HepG2 (cell line): ENCODE measurements around the gene SPSB1. TPM values are rescaled to one million over a fixed set of nuclear protein-coding genes. Genes with fewer than 3 reads are reported as not detected.

ENCODE experiments used
- ATAC-seq: fragments of 200-7000 bp; cut with Tn5 transposase; 3 replicates; pipeline ENCODE4 v1.9.1; 2020; ENCODE audit warnings: mild to moderate bottlenecking, moderate library complexity
- BruUV-seq: library from RNA; stranded (reverse); fragments of 400-500 nt; replicated peaks from 2 replicates; lab custom pipeline; 2021; lab: Mats Ljungman, UMichigan
- CTCF ChIA-PET: fragments of 300-600 bp; formaldehyde crosslinking; extraction: SDS; loops from one replicate; lab custom pipeline; 2021; ENCODE audit warnings: low total read pairs, inconsistent platforms, low intra/inter-chr PET ratio; lab: Yijun Ruan, JAX
- POLR2A ChIA-PET: fragments of 350-600 bp; sonication (Branson Sonifier 250); formaldehyde crosslinking; loops from one replicate; lab custom pipeline; 2020; ENCODE audit warnings: antibody characterized with exemption, inconsistent platforms; lab: Yijun Ruan, JAX
- DNase-seq: peaks from one replicate; pipeline ENCODE4 v3.0.0-alpha.2; 2015; ENCODE audit warnings: low spot score
- FAIRE-seq: peaks from 3 replicates; lab custom pipeline; 2011; peaks lifted over from hg19 to GRCh38; lab: Jason Lieb, UNC
- H2AFZ ChIP-seq: one replicate; pipeline ENCODE4 v1.6.1; 2011; ENCODE audit warnings: low read length, inconsistent platforms
- H3K27ac ChIP-seq: fragments of 300-600 bp; 3 replicates; pipeline ENCODE4 v1.8.0; 2011; ENCODE audit warnings: mixed run types, mild to moderate bottlenecking, mixed read lengths, low read length, inconsistent platforms; ENCODE audit not compliant: insufficient read depth; ENCODE audit errors: extremely low read length
- H3K27me3 ChIP-seq, 2 experiments: fragments of 200-600 bp in 1 of 2; 2 replicates in 1 of 2; 3 replicates in 1 of 2; pipeline versions ENCODE4 v1.6.0 to v1.8.0; 2011; ENCODE audit warnings: low read length in 2 of 2, mild to moderate bottlenecking in 2 of 2, moderate library complexity in 2 of 2, inconsistent platforms in 1 of 2; ENCODE audit not compliant: insufficient read depth in 2 of 2, control insufficient read depth in 1 of 2
- H3K36me3 ChIP-seq, 2 experiments: fragments of 200-600 bp in 1 of 2; replicated peaks in 1 of 2; 2 replicates in 1 of 2; 3 replicates in 1 of 2; pipeline versions ENCODE4 v1.5.1 to v1.8.0; 2011; ENCODE audit warnings: low read length in 2 of 2, inconsistent platforms in 1 of 2; ENCODE audit not compliant: insufficient read depth in 2 of 2, control insufficient read depth in 1 of 2
- H3K4me1 ChIP-seq: 2 replicates; pipeline ENCODE4 v1.5.1; 2012; ENCODE audit warnings: low read length, inconsistent platforms; ENCODE audit not compliant: insufficient read depth
- H3K4me2 ChIP-seq: 2 replicates; pipeline ENCODE4 v1.6.0; 2011; ENCODE audit warnings: low read depth, low read length, inconsistent platforms
- H3K4me3 ChIP-seq, 3 experiments: fragments of 200-600 bp in 1 of 3; sonication (generic), shearing (Covaris generic) in 1 of 3; replicated peaks in 1 of 3; 2 replicates each; pipeline ENCODE4 v1.5.1; 2011 to 2016; ENCODE audit warnings: low read length in 3 of 3, inconsistent platforms in 2 of 3, low read depth in 2 of 3, mild to moderate bottlenecking in 2 of 3, control low read depth in 1 of 3, mixed read lengths in 1 of 3; ENCODE audit not compliant: insufficient read depth in 1 of 3
- H3K79me2 ChIP-seq: one replicate; pipeline ENCODE4 v1.6.1; 2011; ENCODE audit warnings: low read length, inconsistent platforms; ENCODE audit not compliant: insufficient read depth
- H3K9ac ChIP-seq: 2 replicates; pipeline ENCODE4 v1.6.0; 2011; ENCODE audit warnings: mild to moderate bottlenecking, low read depth, low read length, inconsistent platforms; ENCODE audit not compliant: insufficient read depth
- H3K9me3 ChIP-seq: 2 replicates; pipeline ENCODE4 v1.5.1; 2012; ENCODE audit warnings: mild to moderate bottlenecking, low read length
- H4K20me1 ChIP-seq: 2 replicates; pipeline ENCODE4 v1.6.0; 2011; ENCODE audit warnings: inconsistent platforms, mild to moderate bottlenecking, low read length, moderate library complexity; ENCODE audit not compliant: insufficient read depth
- CREB3 ChIP-seq: sonication (generic); formaldehyde crosslinking; IDR thresholded peaks from 2 replicates; pipeline ENCODE4 v1.5.0; 2020; ENCODE audit warnings: missing genetic modification reagents
- SALL2 ChIP-seq: sonication (generic); formaldehyde crosslinking; IDR thresholded peaks from 2 replicates; pipeline ENCODE4 v1.8.1; 2023; ENCODE audit warnings: mild to moderate bottlenecking, missing genetic modification reagents, inconsistent platforms
- ZNF280D ChIP-seq: sonication (generic); formaldehyde crosslinking; IDR thresholded peaks from 2 replicates; pipeline ENCODE4 v1.5.1; 2020; ENCODE audit warnings: mild to moderate bottlenecking, missing genetic modification reagents
- ZNF687 ChIP-seq: sonication (generic); formaldehyde crosslinking; IDR thresholded peaks from 2 replicates; pipeline ENCODE4 v1.5.1; 2020; ENCODE audit warnings: mild to moderate bottlenecking, missing genetic modification reagents, moderate library complexity
- ZSCAN20 ChIP-seq: sonication (generic); formaldehyde crosslinking; IDR thresholded peaks from 2 replicates; pipeline ENCODE4 v1.4.0; 2020; ENCODE audit warnings: missing genetic modification reagents, mild to moderate bottlenecking, borderline replicate concordance
- WGBS: methylation state at CpG from one replicate; pipeline ENCODE4 v1.1.6; 2017; ENCODE audit warnings: low lambda C conversion rate; 5-methylcytosine and 5-hydroxymethylcytosine counted together
- in situ Hi-C: cut with HindIII; loops from 2 replicates; pipeline ENCODE4 v1.10.0; 2017; ENCODE audit warnings: low pct_unique_long_range_greater_than_20kb; ENCODE audit not compliant: extremely low pct_ligation_motif_present
- intact Hi-C: fragments of 100-400 bp; cut with micrococcal nuclease; formaldehyde crosslinking; loops from one replicate; pipeline ENCODE4 v1.10.0; 2022; ENCODE audit not compliant: unreplicated experiment
- polyA plus RNA-seq, 8 experiments: library from polyadenylated mRNA; depleted of rRNA in 3 of 8; stranded (reverse) in 7 of 8; unstranded in 1 of 8; fragments of >200 nt; fragmentation: Illumina TruSeq in 4 of 8; extraction: Trizol in 4 of 8; gene quantifications; 2 replicates each; pipeline versions ENCODE4 v1.2.1 to v1.2.3, GENCODE V29; 2011 to 2016; ENCODE audit warnings: low read depth in 4 of 8, missing spikeins in 1 of 8, mixed read lengths in 1 of 8; ENCODE audit not compliant: insufficient read depth in 1 of 8
- total RNA-seq, 5 experiments: library from RNA; depleted of rRNA; stranded (reverse); fragments of >200 nt; fragmentation: Illumina TruSeq; extraction: Trizol; gene quantifications; 2 replicates each; pipeline ENCODE4 v1.2.3, GENCODE V29; 2016; ENCODE audit warnings: low read depth in 1 of 5
- TF ChIP-seq, protein P1 (sequence below): sonication (generic); formaldehyde crosslinking; IDR thresholded peaks from 2 replicates; pipeline ENCODE4 v1.5.1; 2020; ENCODE audit warnings: mild to moderate bottlenecking, missing genetic modification reagents, moderate library complexity

The SPSB1 gene
- total and polyA plus RNA-seq, 2 of the 13 experiments (the other 11 are each of a cell fraction or from before 2014, with no cell fraction given): 5.0 to 8.0 TPM

DNA sequence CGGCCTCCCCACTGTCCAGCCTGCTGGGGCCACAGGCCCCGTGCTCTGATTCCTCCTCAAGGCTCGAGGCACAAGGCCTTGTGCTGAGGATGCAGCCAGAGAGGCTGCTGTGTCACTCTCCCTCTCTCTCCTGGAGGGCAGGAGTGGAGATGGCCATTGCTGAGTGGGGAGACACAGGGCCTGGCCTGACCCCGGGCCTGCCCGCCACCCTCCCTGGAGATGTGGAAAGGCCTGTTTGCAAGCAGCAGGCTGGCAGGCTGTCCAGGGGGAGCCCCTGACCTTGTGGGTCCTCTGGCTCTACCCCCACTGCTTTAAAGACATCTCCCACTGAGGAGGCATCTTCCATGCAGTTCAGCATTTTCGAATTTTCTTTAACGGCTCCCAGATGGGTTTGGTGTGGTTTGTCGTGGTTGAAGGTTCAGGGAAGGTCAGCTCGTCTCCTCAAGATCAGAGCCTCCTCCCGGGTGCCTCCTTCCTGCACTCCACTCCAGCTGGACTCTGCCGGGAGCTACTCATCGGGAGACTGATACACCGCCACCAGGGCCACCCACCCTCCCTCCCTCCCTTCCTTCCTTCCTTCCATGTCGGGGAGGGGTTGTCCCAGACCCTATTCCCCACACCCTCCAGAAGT, 69.1 kb downstream of the SPSB1 start (continued):
- TF ChIP-seq ZNF687 (CRISPR knock-in tag) (no peak), ZNF280D (CRISPR knock-in tag) (no peak)

DNA sequence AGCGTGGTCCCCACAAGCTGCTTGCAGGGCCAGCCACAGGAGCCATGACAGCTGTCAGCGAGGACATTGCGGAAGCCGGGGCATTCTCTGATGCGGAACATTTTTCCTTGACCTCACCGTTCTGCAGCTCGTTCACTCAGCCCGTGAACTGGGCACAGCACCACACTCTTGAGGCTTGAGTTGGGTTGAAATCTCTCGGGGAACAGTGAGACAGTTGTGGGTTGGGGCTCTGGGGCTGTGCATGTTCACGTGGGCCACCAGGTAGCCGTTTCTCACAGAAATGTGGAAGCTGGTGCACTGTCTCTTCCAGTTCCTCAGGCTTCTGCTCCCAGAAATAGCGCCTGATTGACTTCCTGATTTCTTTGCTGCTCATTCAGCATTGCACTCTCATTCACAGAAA, 69.8 kb downstream of the SPSB1 start:
- FAIRE-seq (no peak), ATAC-seq (no peak), DNase-seq (no peak)
- intact Hi-C loops: no loop called here
- Histone ChIP-seq H3K4me2 (no peak overlapping the region), H3K27me3 (no peaks in the 10 kb centered on the region), H3K79me2 (no peaks in the 10 kb centered on the region), H3K4me1 (peaks cover 5% of the 10 kb centered on the region; the same call in 1 of the 2 replicates), H3K9me3 (no peaks in the 10 kb centered on the region), H3K4me3 (no peak overlapping the region), H4K20me1 (no peaks in the 10 kb centered on the region), H3K27ac (no peak overlapping the region), H3K9ac (no peak overlapping the region), H2AFZ (no peak overlapping the region), H3K36me3 (0 out of 5 replicates have a peak, but pooled peaks cover 0 to 2% of the 10 kb centered on the region in 2 experiments)
- WGBS: 94% methylated on average over 12 of the region's 12 CpGs
- no TSS peak for BruUV-seq
- CTCF ChIA-PET: no interaction called here
- POLR2A ChIA-PET: interaction anchor here (0.5 kb wide), 1 partner anchor 299 kb away, joined by 3 read pairs; no protein-coding TSS in a partner anchor
- in situ Hi-C loops: no loop called here
- TF ChIP-seq ZSCAN20 (CRISPR knock-in tag) (no peak), CREB3 (CRISPR knock-in tag) (no peak), SALL2 (CRISPR knock-in tag) (no peak)
- TF ChIP-seq, protein P1, sequence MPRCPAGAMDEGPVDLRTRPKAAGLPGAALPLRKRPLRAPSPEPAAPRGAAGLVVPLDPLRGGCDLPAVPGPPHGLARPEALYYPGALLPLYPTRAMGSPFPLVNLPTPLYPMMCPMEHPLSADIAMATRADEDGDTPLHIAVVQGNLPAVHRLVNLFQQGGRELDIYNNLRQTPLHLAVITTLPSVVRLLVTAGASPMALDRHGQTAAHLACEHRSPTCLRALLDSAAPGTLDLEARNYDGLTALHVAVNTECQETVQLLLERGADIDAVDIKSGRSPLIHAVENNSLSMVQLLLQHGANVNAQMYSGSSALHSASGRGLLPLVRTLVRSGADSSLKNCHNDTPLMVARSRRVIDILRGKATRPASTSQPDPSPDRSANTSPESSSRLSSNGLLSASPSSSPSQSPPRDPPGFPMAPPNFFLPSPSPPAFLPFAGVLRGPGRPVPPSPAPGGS (CRISPR knock-in tag): no peak
